ENCODE data around the gene WRAP73. TPM values are rescaled to one million over a fixed set of nuclear protein-coding genes. Genes with fewer than 3 reads are reported as not detected.

Gene WRAP73
- total RNA-seq, 1 donor from 2014 or later = 15.5 TPM

DNA sequence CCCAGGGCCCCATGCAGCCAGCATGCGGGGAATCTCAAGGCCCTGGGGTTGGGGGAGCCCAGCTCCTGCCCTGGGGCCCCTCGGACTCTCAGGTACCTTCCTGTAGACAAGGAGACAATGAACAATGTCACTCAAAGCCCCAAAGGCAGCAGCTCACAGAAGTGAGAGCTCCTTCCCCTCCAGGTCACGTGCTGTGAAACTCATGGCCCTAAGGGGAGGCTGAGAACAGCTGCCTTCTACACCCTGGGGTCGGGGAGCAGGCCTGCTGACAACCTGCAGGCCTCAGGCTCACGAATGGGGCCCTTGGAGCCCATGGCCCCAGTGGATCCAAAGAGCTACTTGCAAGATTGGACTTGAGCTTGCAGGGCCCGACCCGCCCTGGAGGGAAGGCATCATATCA lies 41.7 kb downstream of the WRAP73 start:
- no peak for DNase-seq (ENCODE audit: low spot score)
- TF ChIP-seq CTCF (IDR thresholded peaks at IDR 0.05) = no peak
- Mint-ChIP-seq H3K27me3 (ENCODE audit: low read depth) (no peaks in the 10 kb centered on the region), H3K4me3 (ENCODE audit: unreplicated experiment) (no peak overlapping the region), H3K4me1 (ENCODE audit: low read depth) (peaks cover 16% of the 10 kb centered on the region), H3K9me3 (ENCODE audit: low read depth) (no peaks in the 10 kb centered on the region), H3K27ac (ENCODE audit: unreplicated experiment) (no peak overlapping the region), H3K36me3 (ENCODE audit: low read depth) (no peaks in the 10 kb centered on the region)

DNA sequence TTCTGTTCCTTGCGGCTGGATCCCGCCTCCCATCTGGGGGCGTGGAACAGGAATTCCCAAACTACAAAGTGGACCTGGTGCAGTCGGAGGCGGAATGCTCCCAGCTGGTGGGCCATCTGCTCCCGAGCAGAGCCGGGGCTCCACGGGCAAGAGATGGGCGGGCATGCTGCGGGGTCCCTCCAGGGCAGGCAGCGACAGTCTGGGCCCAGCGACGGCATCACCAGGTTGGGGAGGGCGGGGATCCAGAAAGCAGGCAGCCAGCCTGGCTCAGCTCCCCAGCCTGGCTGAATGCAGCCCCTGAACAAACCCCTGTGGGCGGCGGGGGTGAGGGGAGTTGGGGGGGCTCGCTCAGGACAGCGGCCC lies 42.2 kb downstream of the WRAP73 start:
- no peaks in the 10 kb centered on the region for H3K36me3 Mint-ChIP-seq (ENCODE audit: low read depth)
- TF ChIP-seq CTCF (IDR thresholded peaks at IDR 0.05) = no peak
- no peak overlapping the region for H3K27ac Mint-ChIP-seq (ENCODE audit: unreplicated experiment)
- no peak overlapping the region for H3K4me3 Mint-ChIP-seq (ENCODE audit: unreplicated experiment)
- H3K27me3 Mint-ChIP-seq (ENCODE audit: low read depth) = no peaks in the 10 kb centered on the region
- peaks cover 12% of the 10 kb centered on the region for H3K4me1 Mint-ChIP-seq (ENCODE audit: low read depth)
- H3K9me3 Mint-ChIP-seq (ENCODE audit: low read depth) = no peaks in the 10 kb centered on the region
- no peak for DNase-seq (ENCODE audit: low spot score)

GRCh38 chr1:3606779-3607702 lies 42.9 kb downstream of the WRAP73 start:
- H3K36me3 Mint-ChIP-seq (ENCODE audit: low read depth) = no peaks in the 10 kb centered on the region
- TF ChIP-seq CTCF (IDR thresholded peaks at IDR 0.05) = no peak
- H3K4me3 Mint-ChIP-seq (ENCODE audit: unreplicated experiment) = no peak overlapping the region
- H3K9me3 Mint-ChIP-seq (ENCODE audit: low read depth) = no peaks in the 10 kb centered on the region
- H3K27ac Mint-ChIP-seq (ENCODE audit: unreplicated experiment) = no peak overlapping the region
- H3K27me3 Mint-ChIP-seq (ENCODE audit: low read depth) = no peaks in the 10 kb centered on the region
- H3K4me1 Mint-ChIP-seq (ENCODE audit: low read depth) = peaks cover 10% of the 10 kb centered on the region
- no peak for DNase-seq (ENCODE audit: low spot score)

- H3K4me1 Mint-ChIP-seq (ENCODE audit: low read depth) = no peaks in the 10 kb centered on the region
- no peaks in the 10 kb centered on the region for H3K27me3 Mint-ChIP-seq (ENCODE audit: low read depth)
- no peak overlapping the region for H3K4me3 Mint-ChIP-seq (ENCODE audit: unreplicated experiment)
- H3K27ac Mint-ChIP-seq (ENCODE audit: unreplicated experiment) = no peak overlapping the region
- no peaks in the 10 kb centered on the region for H3K9me3 Mint-ChIP-seq (ENCODE audit: low read depth)
- H3K36me3 Mint-ChIP-seq (ENCODE audit: low read depth) = no peaks in the 10 kb centered on the region
- TF ChIP-seq CTCF (IDR thresholded peaks at IDR 0.05) = no peak
- no peak for DNase-seq (ENCODE audit: low spot score)
Measured at GRCh38 chr1:3604997-3605823, 44.7 kb downstream of the WRAP73 start.

DNA sequence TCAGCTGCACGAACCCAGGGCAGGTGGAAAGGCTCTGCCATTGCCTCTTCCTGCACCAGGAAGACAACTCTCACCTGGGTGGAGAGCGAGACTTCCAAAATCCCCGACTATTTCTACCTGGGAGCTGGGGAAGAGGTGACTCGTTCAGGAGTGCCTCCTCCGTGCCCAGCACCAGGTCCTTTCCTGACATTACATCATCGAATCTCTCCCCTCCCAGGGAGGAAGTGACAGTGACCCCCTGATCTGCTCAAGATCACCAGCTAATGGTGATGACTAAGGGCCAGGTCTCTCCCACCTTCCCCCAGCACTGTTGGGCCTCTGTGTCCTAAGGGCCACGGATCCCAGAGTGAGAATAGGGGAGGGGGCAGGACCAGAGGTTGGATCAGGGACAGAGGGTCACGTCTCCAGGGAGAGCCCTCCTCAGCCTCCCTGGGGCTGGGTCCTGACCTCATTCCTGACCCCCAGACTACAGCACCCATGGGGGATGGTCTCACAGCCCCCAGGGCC lies 45.4 kb downstream of the WRAP73 start:
- no peak overlapping the region for H3K4me3 Mint-ChIP-seq (ENCODE audit: unreplicated experiment)
- H3K27me3 Mint-ChIP-seq (ENCODE audit: low read depth) = no peaks in the 10 kb centered on the region
- H3K36me3 Mint-ChIP-seq (ENCODE audit: low read depth) = no peaks in the 10 kb centered on the region
- no peak overlapping the region for H3K27ac Mint-ChIP-seq (ENCODE audit: unreplicated experiment)
- H3K9me3 Mint-ChIP-seq (ENCODE audit: low read depth) = no peaks in the 10 kb centered on the region
- H3K4me1 Mint-ChIP-seq (ENCODE audit: low read depth) = no peaks in the 10 kb centered on the region
- DNase-seq (ENCODE audit: low spot score) = no peak
- TF ChIP-seq CTCF (IDR thresholded peaks at IDR 0.05) = no peak
